SH-SY5Y (cell line): Measurements from ENCODE around the gene MC3R.

Experiments
- GATA2 ChIP-seq: IDR thresholded peaks from 2 replicates; pipeline ENCODE4 v1.6.1; 2011; ENCODE audit warnings: mild to moderate bottlenecking, low read depth, low read length
- GATA3 ChIP-seq: IDR thresholded peaks from 2 replicates; pipeline ENCODE4 v1.6.1; 2011; ENCODE audit warnings: low read depth, mild to moderate bottlenecking, low read length, moderate library complexity

The MC3R gene

DNA sequence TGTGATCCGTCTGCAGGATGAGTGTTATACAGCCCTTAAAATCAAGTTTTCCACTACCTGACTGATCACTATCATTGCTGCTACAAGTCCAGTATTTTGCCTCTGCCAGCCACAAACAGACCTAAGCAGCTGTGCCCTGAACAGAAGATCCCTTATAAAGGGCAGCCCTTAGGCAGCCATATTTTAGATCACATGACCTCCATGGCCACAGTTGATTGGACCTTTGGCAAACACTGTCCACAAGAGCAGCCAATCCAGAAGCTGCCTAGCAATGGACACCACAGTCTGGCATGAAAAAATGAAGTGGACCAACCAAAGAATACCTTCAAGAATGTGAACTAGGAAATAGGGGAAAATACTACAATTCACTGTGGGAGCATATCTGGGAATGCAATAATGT is 50.8 kb downstream of the MC3R start:
- TF ChIP-seq GATA2 (no peak), GATA3 (no peak)
